Thyroid gland (tissue), 4 donors: ENCODE data around the gene SCO2. TPM values are rescaled to one million over a fixed set of nuclear protein-coding genes. Genes with fewer than 3 reads are reported as not detected.
A peak's percentile ranks its signal among the peaks of the same experiment; 100 is the strongest.

Experiments
- DNase-seq, 2 donors: peaks; one replicate each; pipeline ENCODE4 v3.0.0-alpha.2; 2019
- H3K27ac ChIP-seq, 3 donors: fragments of 200-600 bp; sonication (generic); 1 replicate in 2 of 3; 2 replicates in 1 of 3; pipeline ENCODE4 v1.5.1; 2016 to 2019; ENCODE audit warnings: mild to moderate bottlenecking in 1 of 3, moderate library complexity in 1 of 3
- H3K27me3 ChIP-seq: fragments of 200-600 bp; sonication (generic); one replicate; pipeline ENCODE4 v1.5.1; 2019
- H3K36me3 ChIP-seq, 2 donors: fragments of 200-600 bp; sonication (generic); one replicate each; pipeline ENCODE4 v1.5.1; 2016 to 2019
- H3K4me1 ChIP-seq, 2 donors: fragments of 200-600 bp; sonication (generic); one replicate each; pipeline ENCODE4 v1.5.1; 2017 to 2019
- H3K4me3 ChIP-seq, 3 donors: fragments of 200-600 bp; sonication (generic); replicated peaks in 1 of 3; 1 replicate in 2 of 3; 2 replicates in 1 of 3; pipeline ENCODE4 v1.5.1; 2016; ENCODE audit warnings: mild to moderate bottlenecking in 1 of 3
- H3K9me3 ChIP-seq: fragments of 200-600 bp; sonication (generic); one replicate; pipeline ENCODE4 v1.5.1; 2017
- CTCF ChIP-seq, 6 experiments: fragments of 200-600 bp in 3 of 6; fragments of 450-650 bp in 3 of 6; sonication (generic) in 3 of 6; IDR thresholded peaks; one replicate each; pipeline ENCODE4 v1.5.1; 2016 to 2019; ENCODE audit warnings: antibody characterized with exemption in 6 of 6, mild to moderate bottlenecking in 2 of 6, inconsistent platforms in 1 of 6, moderate library complexity in 1 of 6
- POLR2A ChIP-seq, 2 donors: fragments of 450-650 bp; IDR thresholded peaks; one replicate each; pipeline ENCODE4 v1.6.1; 2017; ENCODE audit warnings: antibody characterized with exemption in 2 of 2, mild to moderate bottlenecking in 2 of 2, moderate library complexity in 1 of 2
- WGBS, 2 donors: methylation state at CpG; one replicate each; pipeline ENCODE4 v1.1.5; 2017; 5-methylcytosine and 5-hydroxymethylcytosine counted together
- intact Hi-C: fragments of 100-400 bp; cut with DNase I; formaldehyde crosslinking; loops from one replicate; pipeline ENCODE4 v1.15.1; 2023
- total RNA-seq, 4 donors: library from RNA; depleted of rRNA; stranded (reverse); fragments of >200 nt; gene quantifications; one replicate each; pipeline ENCODE4 v1.2.3, GENCODE V29; 2016

SCO2 gene
- total RNA-seq, 4 donors from 2014 or later, result 2.6 to 5.5 (median 2.9) TPM; not detected in 1

- WGBS, 2 donors, result 73 to 81% methylated on average over 8 of the region's 8 CpGs
- no peak overlapping the region for H3K4me3 ChIP-seq
- peaks cover 0 to 5% of the 10 kb centered on the region in 2 donors for H3K4me1 ChIP-seq
- DNase-seq, result no peak
- no peak overlapping the region for H3K27ac ChIP-seq
- H3K36me3 ChIP-seq, result no peaks in the 10 kb centered on the region
- no peaks in the 10 kb centered on the region for H3K9me3 ChIP-seq
- no peak for TF ChIP-seq POLR2A (IDR thresholded peaks at IDR 0.05)
- TF ChIP-seq CTCF (IDR thresholded peaks at IDR 0.05), result no peak
- intact Hi-C loops, result no loop called here
- no peaks in the 10 kb centered on the region for H3K27me3 ChIP-seq
Measured at GRCh38 chr22:50553310-50553709, 27.9 kb upstream of the SCO2 start.

- no peak for TF ChIP-seq POLR2A (IDR thresholded peaks at IDR 0.05)
- TF ChIP-seq CTCF (IDR thresholded peaks at IDR 0.05), result no peak
- no peak for DNase-seq
- H3K27me3 ChIP-seq, result no peaks in the 10 kb centered on the region
- no peak overlapping the region for H3K4me3 ChIP-seq
- peaks cover 0 to 7% of the 10 kb centered on the region in 2 donors for H3K4me1 ChIP-seq
- no peak overlapping the region for H3K27ac ChIP-seq
- no peaks in the 10 kb centered on the region for H3K9me3 ChIP-seq
- WGBS, 2 donors, result 91 to 97% methylated on average over 7 to 9 of the region's 11 CpGs
- intact Hi-C loops, result no loop called here
- no peaks in the 10 kb centered on the region for H3K36me3 ChIP-seq
Measured at GRCh38 chr22:50551160-50551752, 25.9 kb upstream of the SCO2 start.

- 87 to 93% methylated on average over 8 of the region's 8 CpGs for WGBS, 2 donors
- Histone ChIP-seq H3K27ac (no peak overlapping the region), H3K4me1 (peaks cover 0 to 7% of the 10 kb centered on the region in 2 donors), H3K9me3 (no peaks in the 10 kb centered on the region), H3K27me3 (no peaks in the 10 kb centered on the region), H3K4me3 (no peak overlapping the region), H3K36me3 (no peaks in the 10 kb centered on the region)
- TF ChIP-seq POLR2A (IDR thresholded peaks at IDR 0.05), result no peak
- no peak for TF ChIP-seq CTCF (IDR thresholded peaks at IDR 0.05)
- no peak for DNase-seq
- intact Hi-C loops, result no loop called here
Measured at GRCh38 chr22:50550395-50550794, 25.0 kb upstream of the SCO2 start.

GRCh38 chr22:50548921-50549790, 23.8 kb upstream of the SCO2 start:
- Histone ChIP-seq H3K27me3 (no peaks in the 10 kb centered on the region), H3K9me3 (no peaks in the 10 kb centered on the region), H3K4me1 (peaks cover 6 to 16% of the 10 kb centered on the region in 2 donors), H3K27ac (no peak overlapping the region), H3K4me3 (peak overlapping the region in 1 of 3 donors; percentile 9), H3K36me3 (no peaks in the 10 kb centered on the region)
- no peak for DNase-seq
- TF ChIP-seq CTCF (IDR thresholded peaks at IDR 0.05), result no peak
- no peak for TF ChIP-seq POLR2A (IDR thresholded peaks at IDR 0.05)
- intact Hi-C loops, result no loop called here
- WGBS, 2 donors, result 81% methylated on average over 24 to 34 of the region's 68 CpGs
